Spinal cord (tissue), 10 donors: ENCODE data around the gene SPTLC3. TPM values are rescaled to one million over a fixed set of nuclear protein-coding genes. Genes with fewer than 3 reads are reported as not detected.

Source experiments
- DNase-seq, 6 donors: peaks; one replicate each; pipeline versions ENCODE4 v3.0.0 to v3.0.0-alpha.2; 2013 to 2015; ENCODE audit warnings: low spot score in 6 of 6, low read depth in 4 of 6
- H3K27ac ChIP-seq: one replicate; pipeline ENCODE4 v1.5.1; 2013; ENCODE audit warnings: low read depth, low read length, control low read depth
- H3K27me3 ChIP-seq: one replicate; pipeline ENCODE4 v1.6.1; 2013; ENCODE audit warnings: low read length; ENCODE audit not compliant: control insufficient read depth, insufficient read depth
- H3K36me3 ChIP-seq: one replicate; pipeline ENCODE4 v1.6.1; 2013; ENCODE audit warnings: low read length; ENCODE audit not compliant: control insufficient read depth, insufficient read depth
- H3K4me1 ChIP-seq: one replicate; pipeline ENCODE4 v1.6.1; 2013; ENCODE audit warnings: low read length; ENCODE audit not compliant: control insufficient read depth, insufficient read depth
- H3K4me3 ChIP-seq: one replicate; pipeline ENCODE4 v1.5.1; 2013; ENCODE audit warnings: low read depth, low read length, control low read depth
- H3K9me3 ChIP-seq: one replicate; pipeline ENCODE4 v1.6.1; 2013; ENCODE audit warnings: low read length; ENCODE audit not compliant: control insufficient read depth, insufficient read depth
- WGBS: methylation state at CpG from one replicate; pipeline ENCODE4 v1.1.5; 2013; ENCODE audit warnings: missing lambda C conversion rate; ENCODE audit not compliant: insufficient coverage; 5-methylcytosine and 5-hydroxymethylcytosine counted together
- polyA plus RNA-seq, 2 donors: library from polyadenylated mRNA; unstranded; fragments of 120-200 nt; gene quantifications; one replicate each; pipeline ENCODE4 v1.2.1, GENCODE V29; 2013; ENCODE audit not compliant: insufficient read length in 2 of 2
- total RNA-seq, 2 donors: library from RNA; depleted of rRNA in 1 of 2; stranded (reverse); fragments of 120-200 nt in 1 of 2; fragments of >200 nt in 1 of 2; gene quantifications; one replicate each; pipeline versions ENCODE4 v1.2.3 to v1.2.4, GENCODE V29; 2013 to 2014
- donor health status: healthy.

The SPTLC3 gene
- total and polyA plus RNA-seq, 4 donors, result 3.5 to 53.6 (median 20.0) TPM

GRCh38 chr20:13082378-13082777, 73.6 kb downstream of the SPTLC3 start:
- H3K27me3 ChIP-seq, result no peaks in the 10 kb centered on the region
- H3K4me3 ChIP-seq, result no peak overlapping the region
- H3K36me3 ChIP-seq, result no peaks in the 10 kb centered on the region
- H3K4me1 ChIP-seq, result no peaks in the 10 kb centered on the region
- H3K9me3 ChIP-seq, result no peaks in the 10 kb centered on the region
- no peak for DNase-seq
- H3K27ac ChIP-seq, result no peak overlapping the region

- Histone ChIP-seq H3K27ac (no peak overlapping the region), H3K36me3 (no peaks in the 10 kb centered on the region), H3K9me3 (no peaks in the 10 kb centered on the region), H3K4me3 (no peak overlapping the region), H3K4me1 (no peaks in the 10 kb centered on the region), H3K27me3 (no peaks in the 10 kb centered on the region)
- no CpG with 5 or more reads among the region's 3 CpGs for WGBS
- no peak for DNase-seq
These were observed 76.5 kb downstream of the SPTLC3 start for GRCh38 chr20:13085275-13085674.

GRCh38 chr20:13089950-13090469, 81.2 kb downstream of the SPTLC3 start:
- H3K9me3 ChIP-seq, result no peaks in the 10 kb centered on the region
- H3K4me3 ChIP-seq, result no peak overlapping the region
- H3K27me3 ChIP-seq, result no peaks in the 10 kb centered on the region
- WGBS, result 100% methylated on average over 1 of the region's 1 CpG
- no peak overlapping the region for H3K27ac ChIP-seq
- no peak for DNase-seq
- H3K36me3 ChIP-seq, result no peaks in the 10 kb centered on the region
- no peaks in the 10 kb centered on the region for H3K4me1 ChIP-seq

GRCh38 chr20:13092111-13092510, 83.3 kb downstream of the SPTLC3 start:
- H3K27me3 ChIP-seq, result no peaks in the 10 kb centered on the region
- no peak for DNase-seq
- WGBS, result 83% methylated on average over 1 of the region's 2 CpGs
- no peaks in the 10 kb centered on the region for H3K9me3 ChIP-seq
- H3K4me1 ChIP-seq, result no peaks in the 10 kb centered on the region
- H3K27ac ChIP-seq, result no peak overlapping the region
- H3K36me3 ChIP-seq, result no peaks in the 10 kb centered on the region
- no peak overlapping the region for H3K4me3 ChIP-seq

- H3K9me3 ChIP-seq, result no peaks in the 10 kb centered on the region
- no peak overlapping the region for H3K4me3 ChIP-seq
- no peak for DNase-seq
- H3K27me3 ChIP-seq, result no peaks in the 10 kb centered on the region
- no peak overlapping the region for H3K27ac ChIP-seq
- H3K4me1 ChIP-seq, result no peaks in the 10 kb centered on the region
- H3K36me3 ChIP-seq, result no peaks in the 10 kb centered on the region
- WGBS, result 81% methylated on average over 2 of the region's 4 CpGs
These were observed 86.2 kb downstream of the SPTLC3 start for GRCh38 chr20:13094976-13095375.

- no peaks in the 10 kb centered on the region for H3K4me1 ChIP-seq
- WGBS, result 85% methylated on average over 2 of the region's 4 CpGs
- no peak for DNase-seq
These were observed 90.1 kb downstream of the SPTLC3 start for GRCh38 chr20:13098720-13099355.

GRCh38 chr20:13099676-13100075, 90.9 kb downstream of the SPTLC3 start:
- H3K27ac ChIP-seq, result no peak overlapping the region
- H3K4me3 ChIP-seq, result no peak overlapping the region
- no peaks in the 10 kb centered on the region for H3K9me3 ChIP-seq
- no peaks in the 10 kb centered on the region for H3K27me3 ChIP-seq
- H3K36me3 ChIP-seq, result no peaks in the 10 kb centered on the region
- DNase-seq, result peak in 1 of 6 donors; percentile 10
- no peaks in the 10 kb centered on the region for H3K4me1 ChIP-seq

More at GRCh38 chr20:13098720-13099355, 90.1 kb downstream of the SPTLC3 start:
- Histone ChIP-seq H3K4me3 (no peak overlapping the region), H3K9me3 (no peaks in the 10 kb centered on the region), H3K36me3 (no peaks in the 10 kb centered on the region), H3K27ac (no peak overlapping the region), H3K27me3 (no peaks in the 10 kb centered on the region)

GRCh38 chr20:13101276-13101675, 92.5 kb downstream of the SPTLC3 start:
- Histone ChIP-seq H3K36me3 (no peaks in the 10 kb centered on the region), H3K4me3 (no peak overlapping the region), H3K4me1 (no peaks in the 10 kb centered on the region), H3K27me3 (no peaks in the 10 kb centered on the region), H3K27ac (no peak overlapping the region), H3K9me3 (no peaks in the 10 kb centered on the region)
- DNase-seq, result no peak
- 84% methylated on average over 2 of the region's 2 CpGs for WGBS

GRCh38 chr20:13101706-13102105, 92.9 kb downstream of the SPTLC3 start:
- no peak for DNase-seq
- WGBS, result 77% methylated on average over 5 of the region's 5 CpGs
- H3K27me3 ChIP-seq, result no peaks in the 10 kb centered on the region
- H3K9me3 ChIP-seq, result no peaks in the 10 kb centered on the region
- H3K36me3 ChIP-seq, result no peaks in the 10 kb centered on the region
- no peak overlapping the region for H3K27ac ChIP-seq
- no peaks in the 10 kb centered on the region for H3K4me1 ChIP-seq
- no peak overlapping the region for H3K4me3 ChIP-seq

GRCh38 chr20:13102237-13102636, 93.5 kb downstream of the SPTLC3 start:
- no peak for DNase-seq

More at GRCh38 chr20:13102237-13102636, 93.5 kb downstream of the SPTLC3 start:
- Histone ChIP-seq H3K4me3 (no peak overlapping the region), H3K4me1 (no peaks in the 10 kb centered on the region), H3K27ac (no peak overlapping the region), H3K27me3 (no peaks in the 10 kb centered on the region), H3K9me3 (no peaks in the 10 kb centered on the region), H3K36me3 (no peaks in the 10 kb centered on the region)
- WGBS, result 100% methylated on average over 1 of the region's 3 CpGs
